SK-MEL-5 (cell line): ENCODE data around the gene SERINC1. TPM values are rescaled to one million over a fixed set of nuclear protein-coding genes. Genes with fewer than 3 reads are reported as not detected.
"Not testable (repeated sequence)": the region's sequence is repeated elsewhere in the genome, so short reads cannot be mapped to it uniquely, and the experiment has no call there.

Source experiments
- DNase-seq: peaks from one replicate; pipeline ENCODE4 v3.0.0-alpha.2; 2016; ENCODE audit warnings: low read depth, low spot score
- in situ Hi-C: cut with HindIII; loops from 2 replicates; pipeline ENCODE4 v1.10.0; 2016; ENCODE audit warnings: low sequenced_read_pairs, high pct_unique_total_duplicates, low pct_unique_long_range_greater_than_20kb
- polyA plus RNA-seq, 2 experiments: library from polyadenylated mRNA; depleted of rRNA; stranded (reverse); fragments of >200 nt; gene quantifications; 2 replicates each; pipeline ENCODE4 v1.2.3, GENCODE V29; 2015
- total RNA-seq: library from RNA; depleted of rRNA; stranded (reverse); fragments of >200 nt; shearing (Covaris generic); gene quantifications from 2 replicates; pipeline ENCODE4 v1.2.3, GENCODE V29; 2014; rRNA removed

Gene SERINC1
- 128 and 140 TPM in 2 replicates for total RNA-seq
- polyA plus RNA-seq (2015; cell fraction: cytosol; rRNA removed), result 74.3 and 92.7 TPM in 2 replicates
- 17.9 and 29.5 TPM in 2 replicates for polyA plus RNA-seq (2015; cell fraction: nucleus; rRNA removed)

DNA sequence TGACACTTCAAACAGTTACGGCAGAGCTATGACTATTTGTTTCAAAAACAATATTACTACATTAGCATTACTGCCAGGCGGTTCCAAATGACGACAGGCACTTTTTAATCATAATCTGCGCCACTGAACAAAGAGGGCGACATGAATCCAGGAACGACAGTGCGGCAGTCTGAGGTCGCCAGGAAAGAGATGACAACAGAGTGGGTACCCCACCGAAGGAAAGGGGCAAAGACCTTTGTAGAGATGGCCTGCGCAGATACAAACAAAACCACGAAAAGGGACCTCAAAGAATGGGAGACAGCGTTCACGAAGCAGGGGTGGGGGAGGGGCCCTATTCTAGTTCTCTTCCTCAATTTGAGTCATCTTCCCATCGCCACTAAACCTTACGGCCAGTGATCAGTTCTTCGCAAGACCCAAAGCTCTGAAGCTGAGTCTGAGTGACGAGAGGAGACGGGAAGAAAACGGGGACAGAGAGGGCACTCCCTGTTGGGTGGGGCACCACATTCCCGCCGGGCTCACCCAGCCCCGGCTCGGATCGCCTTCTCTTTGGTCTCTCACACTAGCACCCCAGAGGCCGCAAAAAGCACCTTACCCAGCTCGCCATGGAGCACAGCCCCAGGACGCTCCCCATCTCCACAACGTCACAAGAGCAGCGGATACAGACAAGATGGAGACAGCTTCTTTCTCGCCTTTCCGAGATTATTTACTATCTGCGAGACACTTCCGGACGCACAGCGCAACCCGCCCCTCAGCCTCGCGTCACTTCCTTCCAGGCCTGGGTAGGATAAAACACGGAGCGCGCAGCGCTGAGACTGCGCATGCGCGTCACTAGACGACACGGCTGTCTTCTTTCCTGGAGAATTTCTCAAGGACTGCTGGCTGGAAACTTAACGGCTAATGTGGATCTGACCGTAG, at the start of gene SERINC1:
Gene SERINC1 (minus strand): TSS at position 701 of the 915 bp plus-strand sequence. CDS start 70 bp downstream, at position 631.
- peak; percentile 93 for DNase-seq
- in situ Hi-C loops, result no loop called here

DNA sequence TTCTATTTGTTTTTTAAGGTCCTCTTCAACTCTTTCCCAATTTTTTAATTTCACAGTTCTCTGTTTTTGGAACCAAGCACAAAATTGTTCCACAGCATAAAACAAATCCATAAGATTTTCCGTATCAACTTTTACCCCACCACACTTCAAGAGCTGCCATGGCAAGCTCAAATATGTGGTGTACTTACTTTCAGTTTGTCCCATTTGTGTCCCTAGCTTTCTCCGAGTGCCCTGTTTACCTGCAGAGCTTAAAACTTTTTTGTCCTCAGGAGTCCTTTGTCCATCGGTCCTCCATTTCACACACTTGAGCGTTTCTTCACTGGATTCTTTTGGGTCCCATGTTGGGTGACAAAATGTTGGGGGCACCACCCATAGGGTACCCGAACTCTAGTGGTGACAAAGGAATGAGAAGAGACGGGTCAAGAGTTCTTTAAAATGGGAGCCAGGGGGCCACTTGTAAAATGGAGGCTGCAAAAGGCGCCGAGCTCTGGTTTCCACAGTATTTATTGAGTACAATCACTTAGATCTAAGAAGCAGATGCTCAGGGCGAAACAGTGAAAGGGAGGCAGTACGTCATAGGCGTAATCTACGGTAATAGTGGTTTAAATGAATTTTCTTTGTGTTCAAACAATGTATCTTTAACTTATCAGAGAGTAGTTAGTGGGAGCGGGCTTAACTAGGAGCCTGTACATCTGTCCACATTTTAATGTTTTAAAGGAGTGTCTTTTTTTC, 39.8 kb upstream of the SERINC1 start:
- in situ Hi-C loops, result no loop called here

DNA sequence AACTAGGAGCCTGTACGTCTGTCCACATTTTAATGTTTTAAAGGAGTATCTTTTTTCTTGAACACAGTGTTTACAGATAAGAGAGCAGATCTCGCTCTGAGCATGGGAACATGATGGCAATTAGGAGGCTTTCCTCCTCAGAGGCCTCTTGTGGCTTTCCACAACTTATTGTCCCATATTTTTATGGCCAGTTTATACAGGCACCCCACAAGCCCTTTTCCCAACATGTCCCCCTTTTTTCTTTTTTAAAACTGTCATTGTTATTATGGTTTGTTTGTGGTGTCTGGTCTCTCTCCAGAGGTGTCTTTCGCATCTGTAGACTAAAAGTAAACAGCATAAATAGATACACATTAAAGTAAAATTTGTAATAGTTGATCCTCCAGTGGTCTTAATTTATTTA, 33.6 kb upstream of the SERINC1 start:
- in situ Hi-C loops, DNase-seq: not testable (repeated sequence)

More for the DNA sequence above, 39.8 kb upstream of the SERINC1 start:
- no peak for DNase-seq

DNA sequence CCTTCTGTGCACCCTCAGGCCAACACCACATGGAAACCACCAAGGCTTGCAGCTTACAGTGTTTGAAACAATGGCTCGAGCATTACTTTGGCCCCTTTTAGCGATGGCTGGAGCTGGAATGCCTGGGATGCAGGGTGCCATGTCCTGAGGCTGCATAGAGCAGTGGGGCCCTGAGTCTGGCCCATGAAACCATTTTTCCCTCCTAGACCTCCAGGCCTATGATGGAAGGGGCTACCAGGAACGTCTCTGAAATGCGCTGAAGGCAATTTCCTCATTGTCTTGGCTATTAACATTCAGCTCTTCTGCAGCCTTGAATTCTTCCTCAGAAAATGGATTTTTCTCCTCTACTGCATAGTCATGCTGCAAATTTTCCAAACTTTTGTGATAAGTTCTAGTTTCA, 29.9 kb upstream of the SERINC1 start:
- in situ Hi-C loops, result no loop called here
- no peak for DNase-seq

DNA sequence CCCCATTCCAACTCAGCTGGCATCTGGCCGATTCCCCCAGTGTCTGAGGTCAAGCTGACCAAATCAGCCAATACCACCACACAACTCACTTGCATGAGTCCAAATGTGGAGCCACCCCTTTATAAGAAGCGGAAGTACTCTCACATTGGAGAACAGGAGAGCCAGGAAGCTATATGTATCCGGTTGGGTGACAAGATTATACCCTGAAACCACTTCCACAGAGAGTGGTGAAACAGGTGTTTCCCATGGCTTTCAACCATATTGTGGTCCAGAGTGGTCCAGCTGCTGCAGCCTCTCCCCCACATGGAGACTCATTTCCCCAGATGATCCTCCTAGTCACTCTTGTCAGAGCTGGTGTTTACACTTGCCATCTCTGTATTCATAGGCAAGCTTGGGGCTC, 24.0 kb upstream of the SERINC1 start:
- DNase-seq, result no peak

DNA sequence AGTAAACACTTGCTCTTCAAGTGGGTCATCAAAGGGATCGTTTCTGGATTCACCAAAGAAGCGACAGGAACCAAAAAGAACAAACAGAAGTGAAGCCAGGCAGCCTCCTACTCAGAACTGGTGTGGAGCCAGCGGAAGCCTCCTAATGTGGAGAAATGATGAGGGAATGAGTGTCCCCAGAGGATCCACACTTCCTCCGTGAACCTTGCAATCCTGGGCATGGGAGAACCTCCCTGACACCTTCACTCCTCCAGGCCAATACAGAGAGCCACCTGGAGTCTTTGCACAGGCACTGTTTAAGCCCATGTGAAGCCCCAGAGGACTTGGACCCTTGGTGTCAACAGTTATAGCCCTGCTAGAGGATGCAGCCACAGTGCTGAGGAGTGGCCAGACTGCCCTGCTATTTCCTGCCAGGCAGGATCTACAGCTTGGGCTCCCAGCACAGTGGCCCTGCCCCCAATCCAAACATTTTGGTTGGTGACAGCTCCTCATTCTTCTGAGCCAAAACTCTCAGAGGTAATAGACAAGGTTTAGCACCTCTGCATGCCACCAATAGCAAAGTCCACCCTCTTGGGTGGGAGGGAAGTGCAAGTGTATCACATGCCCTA, 23.2 kb upstream of the SERINC1 start:
- no peak for DNase-seq
- in situ Hi-C loops, result no loop called here

More for the DNA sequence above, 24.0 kb upstream of the SERINC1 start:
- in situ Hi-C loops, result no loop called here

DNA sequence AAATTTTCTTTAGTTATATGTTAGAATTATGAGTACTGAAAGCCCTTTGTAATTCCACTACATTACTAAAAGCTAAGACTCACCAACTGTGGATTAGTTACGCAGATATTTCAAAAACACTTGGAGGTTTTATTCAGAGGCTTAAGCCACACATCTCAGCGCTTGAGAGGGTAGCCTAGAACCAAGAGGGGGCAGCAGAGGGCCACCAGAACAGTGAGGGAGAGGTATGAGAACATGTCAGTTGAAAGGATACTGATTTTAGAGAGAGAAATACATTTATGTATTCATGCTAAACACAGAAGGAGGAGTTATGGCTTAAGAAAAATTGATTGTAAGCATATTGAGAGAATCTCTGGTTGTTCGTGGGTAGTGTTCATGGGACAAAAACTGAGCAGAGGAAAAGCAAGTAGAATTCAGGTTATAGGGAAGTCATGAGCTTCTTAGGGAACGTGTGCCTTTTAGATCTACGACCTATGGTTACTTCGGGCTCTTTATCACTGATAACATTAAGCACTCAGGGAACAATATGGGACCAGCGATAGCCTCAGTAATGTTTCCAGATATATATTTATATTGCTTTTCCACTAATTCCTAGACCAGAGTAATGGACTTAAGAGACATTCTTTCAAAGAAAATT, 20.4 kb upstream of the SERINC1 start:
- in situ Hi-C loops, result no loop called here

DNA sequence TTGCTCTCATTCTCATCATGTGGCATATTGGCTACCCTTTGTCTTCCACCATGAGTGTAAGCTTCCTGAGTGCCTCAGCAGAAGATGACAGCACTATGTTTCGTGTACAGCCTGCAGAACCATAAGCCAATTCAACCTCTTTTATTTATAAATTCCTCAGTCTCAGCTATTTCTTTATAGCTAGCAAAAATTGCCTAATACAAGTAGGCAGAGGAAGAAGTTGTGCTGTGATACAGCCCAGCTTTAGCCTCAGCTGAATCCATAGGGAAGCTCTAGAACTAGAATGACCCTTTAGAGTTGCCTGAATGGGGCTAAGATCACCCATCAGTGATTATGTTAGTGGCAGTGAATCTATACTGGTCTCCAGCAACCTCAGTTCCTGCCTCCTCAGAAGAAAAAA, 19.0 kb upstream of the SERINC1 start:
- in situ Hi-C loops, result no loop called here
- no peak for DNase-seq

More for the DNA sequence above, 20.4 kb upstream of the SERINC1 start:
- DNase-seq, result peak; percentile 85

DNA sequence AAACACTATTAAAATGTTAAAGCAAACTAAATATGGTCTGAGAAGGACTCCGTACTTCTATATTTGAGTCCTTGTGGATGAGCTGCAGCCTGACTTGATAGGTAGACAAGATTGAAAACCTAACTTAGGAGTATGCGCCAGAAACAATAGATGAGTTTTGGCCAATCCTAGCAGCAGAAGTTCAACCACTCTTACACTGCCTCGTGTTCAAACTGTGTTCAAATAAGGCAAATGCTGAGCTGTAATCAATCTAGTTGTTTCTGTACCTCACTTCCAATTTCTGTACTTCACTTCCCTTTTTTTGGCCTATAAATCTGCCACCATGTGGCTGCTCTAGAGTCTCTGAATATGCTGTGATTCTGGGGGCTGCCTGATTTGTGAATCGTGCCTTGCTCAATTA, 13.2 kb upstream of the SERINC1 start:
- in situ Hi-C loops, result no loop called here
- no peak for DNase-seq

DNA sequence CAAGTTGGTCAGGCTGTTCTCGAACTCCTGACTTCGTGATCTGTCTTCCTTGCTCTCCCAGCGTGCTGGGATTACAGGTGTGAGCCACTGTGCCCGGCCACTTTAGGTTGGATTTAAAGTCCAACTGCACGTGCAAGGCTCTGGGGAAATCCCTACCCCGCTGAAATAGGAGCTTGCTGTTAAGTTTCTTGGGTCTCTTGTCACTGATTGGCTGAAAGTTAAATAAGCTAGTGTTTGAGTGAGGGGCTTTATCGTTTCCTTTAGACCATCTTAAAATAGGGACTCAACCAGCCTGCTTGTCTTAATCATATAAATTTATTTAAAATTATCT, 11.1 kb upstream of the SERINC1 start:
- DNase-seq, result no peak
- in situ Hi-C loops, result no loop called here

DNA sequence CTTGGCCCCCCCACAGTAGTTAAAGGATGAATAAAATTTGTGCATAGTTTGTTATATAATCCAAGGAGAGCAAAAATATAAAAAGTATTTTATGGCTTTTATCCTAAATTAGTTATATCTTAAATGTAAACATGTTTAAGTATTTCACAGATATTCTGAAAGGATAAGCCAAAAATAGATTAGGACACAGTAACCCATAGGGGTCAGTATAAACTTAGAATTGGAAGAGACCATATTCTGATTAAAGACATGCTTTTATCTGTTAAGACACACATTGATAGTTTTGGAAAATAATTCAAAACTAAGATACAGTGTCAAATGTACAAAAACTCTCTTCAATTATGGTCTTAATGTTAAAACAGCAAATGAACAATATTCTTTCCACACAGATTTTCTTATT, 4.5 kb upstream of the SERINC1 start:
- in situ Hi-C loops, result no loop called here
- peak; percentile 52 for DNase-seq

DNA sequence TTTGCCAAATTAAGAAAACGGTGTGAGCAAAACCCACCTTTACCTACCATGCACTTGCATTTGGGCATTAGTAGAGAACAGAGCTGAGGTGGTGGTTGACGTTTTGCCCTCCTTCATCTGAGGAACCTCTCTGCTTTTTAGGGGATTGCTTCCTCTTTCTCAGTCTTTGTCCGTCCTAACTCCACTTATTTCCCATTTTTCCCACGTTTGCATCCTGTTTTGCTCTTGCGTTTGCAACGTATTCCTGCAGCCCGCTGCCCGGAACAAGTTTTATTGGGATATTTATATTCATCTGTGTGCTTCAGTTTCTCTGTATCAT, 374 bp upstream of the SERINC1 start:
- no peak for DNase-seq
- in situ Hi-C loops, result no loop called here

DNA sequence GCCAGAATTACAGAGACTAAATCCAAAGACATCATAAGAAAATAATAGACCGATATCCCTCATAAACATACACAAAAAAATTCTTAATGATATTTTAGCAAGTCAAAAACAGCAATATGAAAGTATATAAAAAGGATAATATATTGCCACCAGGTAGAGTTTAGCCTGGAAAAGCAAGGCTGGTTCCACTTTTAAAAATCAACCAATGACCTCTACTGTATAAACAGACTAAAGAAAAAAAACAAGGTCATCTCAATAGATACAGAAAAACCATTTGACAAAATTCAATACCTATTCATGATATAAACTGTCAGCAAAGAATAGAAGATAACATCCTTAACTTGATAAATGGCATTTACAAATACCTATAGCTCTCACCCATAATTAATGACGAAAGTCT, 9.7 kb downstream of the SERINC1 start:
- DNase-seq, result no peak
- in situ Hi-C loops, result no loop called here

DNA sequence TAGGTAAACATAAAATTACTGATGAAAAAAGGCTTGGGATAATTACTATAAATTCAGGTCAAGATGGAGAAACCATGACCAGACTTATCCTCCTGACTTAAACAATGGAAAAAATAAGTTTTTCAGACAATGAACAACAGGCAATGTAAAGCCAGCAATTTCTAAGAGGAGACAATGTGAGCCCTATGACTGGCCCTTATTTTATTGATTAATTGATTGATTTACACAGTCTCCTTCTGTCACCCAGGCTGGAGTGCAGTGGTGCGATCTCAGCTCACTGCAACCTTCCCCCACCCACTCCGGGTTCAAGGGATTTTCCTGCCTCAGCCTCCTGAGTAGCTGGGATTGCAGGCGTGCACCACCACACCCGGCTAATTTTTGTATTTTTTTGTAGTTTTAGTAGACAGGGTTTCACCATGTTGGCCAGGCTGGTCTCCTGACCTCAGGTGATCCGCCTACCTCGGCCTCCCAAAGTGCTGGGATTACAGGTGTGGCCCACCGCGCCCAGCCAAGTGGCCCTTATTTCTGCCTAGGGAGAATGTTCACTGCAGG, 11.7 kb downstream of the SERINC1 start:
- DNase-seq, in situ Hi-C loops: not testable (repeated sequence)

DNA sequence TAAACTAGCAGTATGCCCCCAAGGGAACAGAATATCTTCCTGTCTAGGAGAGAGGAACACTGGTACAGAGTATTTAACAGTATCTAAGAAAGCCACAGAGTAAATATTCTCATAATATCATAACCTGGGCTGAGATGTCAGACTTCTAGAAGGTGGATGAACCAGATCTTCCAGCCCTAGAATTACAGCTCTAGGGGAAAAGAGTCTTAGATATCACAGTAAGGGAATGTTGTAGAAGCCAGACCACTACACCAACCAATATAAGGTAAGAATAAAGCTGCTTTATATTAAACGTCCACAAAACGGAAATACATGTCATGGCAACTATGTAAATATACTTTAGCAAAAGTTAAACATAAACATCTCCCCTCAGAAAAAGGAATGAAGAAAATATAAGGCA, 12.4 kb downstream of the SERINC1 start:
- in situ Hi-C loops, result no loop called here
- no peak for DNase-seq

DNA sequence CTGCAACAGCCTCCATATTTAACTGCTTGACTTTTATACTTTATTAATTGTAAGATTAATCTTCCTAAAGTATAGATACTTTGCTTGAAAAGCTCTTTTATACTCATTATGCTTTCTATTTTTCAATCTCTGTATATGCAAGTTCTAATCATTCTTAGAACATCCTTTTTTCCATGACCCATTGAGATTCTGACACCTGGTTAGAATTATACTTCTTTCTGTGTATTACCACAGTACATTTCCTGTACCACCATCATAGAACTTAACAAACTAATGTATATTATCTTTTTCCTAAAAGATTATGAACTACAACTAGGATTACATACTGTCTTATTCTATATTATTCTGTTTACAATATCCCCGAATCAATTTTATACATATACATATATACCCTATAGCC, 13.5 kb downstream of the SERINC1 start:
- in situ Hi-C loops, result no loop called here
- DNase-seq, result no peak

DNA sequence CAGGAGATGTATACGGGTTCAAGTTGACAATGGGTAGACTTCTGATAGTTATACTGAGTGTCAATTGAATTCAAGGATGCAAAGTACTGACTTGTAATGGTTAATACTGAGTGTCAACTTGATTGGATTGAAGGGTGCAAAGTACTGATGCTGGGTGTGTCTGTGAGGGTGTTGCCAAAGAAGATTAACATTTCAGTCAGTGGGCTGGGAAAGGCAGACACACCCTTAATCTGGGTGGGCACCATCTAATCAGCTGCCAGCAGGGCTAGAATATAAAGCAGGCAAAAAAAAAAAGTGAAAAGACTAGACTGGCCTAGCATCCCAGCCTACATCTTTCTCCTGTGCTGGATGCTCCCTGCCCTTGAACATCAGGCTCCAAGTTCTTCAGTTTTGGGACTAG, 16.5 kb downstream of the SERINC1 start:
- DNase-seq, in situ Hi-C loops: not testable (repeated sequence)

DNA sequence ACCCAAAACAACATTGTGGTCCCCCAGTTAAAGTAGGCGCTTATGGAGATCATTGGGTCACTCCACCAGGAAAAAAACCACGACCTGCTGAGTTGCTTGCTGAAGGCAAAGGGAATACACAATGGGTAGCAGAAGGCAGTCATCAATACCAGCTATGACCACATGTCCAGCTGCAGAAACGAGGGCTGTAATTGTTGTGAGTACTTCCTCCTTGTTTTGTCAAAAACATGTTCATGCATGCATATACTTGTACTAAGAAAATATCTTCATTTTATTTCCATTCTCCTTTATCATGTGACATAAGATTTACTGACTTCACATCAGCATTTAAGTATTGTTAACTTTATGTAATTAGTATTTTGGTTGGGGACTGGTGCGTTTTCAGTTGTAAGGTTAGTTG, 16.9 kb downstream of the SERINC1 start:
- no peak for DNase-seq
- in situ Hi-C loops, result no loop called here
